KOPT-K1 (cell line): ENCODE measurements around the gene AHI1.
"Not testable (repeated sequence)": the region's sequence is repeated elsewhere in the genome, so short reads cannot be mapped to it uniquely, and the experiment has no call there.

ENCODE experiments used
- H3K27ac ChIP-seq: fragments of 200-600 bp; sonication (generic); 2 replicates; pipeline ENCODE4 v1.5.1; 2016; ENCODE audit warnings: antibody characterized with exemption, mild to moderate bottlenecking, low read depth, low read length; ENCODE audit not compliant: poor library complexity, severe bottlenecking
- H3K36me3 ChIP-seq: fragments of 200-600 bp; sonication (generic); 2 replicates; pipeline ENCODE4 v1.5.1; 2017; ENCODE audit warnings: antibody characterized with exemption, mild to moderate bottlenecking, low read length, moderate library complexity; ENCODE audit not compliant: insufficient read depth
- H3K9me3 ChIP-seq: fragments of 200-600 bp; sonication (generic); 2 replicates; pipeline ENCODE4 v1.5.1; 2017; ENCODE audit warnings: antibody characterized with exemption, low read length, mild to moderate bottlenecking; ENCODE audit not compliant: insufficient read depth, poor library complexity, severe bottlenecking

AHI1 gene

DNA sequence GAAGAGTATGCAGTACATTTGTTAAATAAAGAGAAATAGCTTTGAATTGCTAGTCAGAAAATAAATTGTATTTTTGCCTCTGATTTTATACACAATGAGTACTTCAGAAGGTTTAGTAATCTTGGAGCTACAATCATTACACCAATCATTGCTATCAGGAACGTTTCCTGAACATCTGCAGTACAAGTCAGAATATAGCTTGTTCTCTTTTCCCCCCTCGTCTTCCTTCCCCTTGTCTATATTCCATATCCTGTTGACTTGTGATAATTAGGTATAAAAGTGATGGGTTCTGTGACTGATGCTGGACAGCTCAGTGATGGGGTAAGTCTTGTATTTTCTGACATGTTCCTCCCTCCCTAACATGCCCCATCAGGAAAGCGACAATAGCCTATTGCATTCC is 94.0 kb downstream of the AHI1 start:
- H3K36me3 ChIP-seq: no peaks in the 10 kb centered on the region; the same call in 1 of the 2 replicates
- H3K27ac ChIP-seq: no peak overlapping the region
- H3K9me3 ChIP-seq: peaks cover 11% of the 10 kb centered on the region

DNA sequence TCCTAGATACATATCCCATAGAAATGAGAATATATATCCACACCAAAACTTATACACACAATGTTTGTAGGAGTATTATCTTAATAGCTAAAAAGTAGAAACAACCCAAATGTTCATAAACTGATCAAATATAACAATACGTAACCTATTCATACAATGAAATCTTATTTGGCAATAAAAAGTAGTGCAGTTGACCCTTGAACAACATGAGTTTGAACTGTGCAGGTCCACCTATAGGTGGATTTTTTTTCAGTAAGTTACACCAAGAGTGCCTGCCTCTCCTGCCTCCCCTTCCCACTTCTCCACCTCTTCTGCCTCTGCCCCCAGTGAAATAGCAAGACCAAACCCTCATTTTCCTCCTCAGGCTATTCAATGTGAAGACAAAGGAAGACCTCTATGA is 95.2 kb downstream of the AHI1 start:
- H3K36me3 ChIP-seq: no peaks in the 10 kb centered on the region; the same call in 1 of the 2 replicates
- no peak overlapping the region for H3K27ac ChIP-seq
- peaks cover 14% of the 10 kb centered on the region for H3K9me3 ChIP-seq

DNA sequence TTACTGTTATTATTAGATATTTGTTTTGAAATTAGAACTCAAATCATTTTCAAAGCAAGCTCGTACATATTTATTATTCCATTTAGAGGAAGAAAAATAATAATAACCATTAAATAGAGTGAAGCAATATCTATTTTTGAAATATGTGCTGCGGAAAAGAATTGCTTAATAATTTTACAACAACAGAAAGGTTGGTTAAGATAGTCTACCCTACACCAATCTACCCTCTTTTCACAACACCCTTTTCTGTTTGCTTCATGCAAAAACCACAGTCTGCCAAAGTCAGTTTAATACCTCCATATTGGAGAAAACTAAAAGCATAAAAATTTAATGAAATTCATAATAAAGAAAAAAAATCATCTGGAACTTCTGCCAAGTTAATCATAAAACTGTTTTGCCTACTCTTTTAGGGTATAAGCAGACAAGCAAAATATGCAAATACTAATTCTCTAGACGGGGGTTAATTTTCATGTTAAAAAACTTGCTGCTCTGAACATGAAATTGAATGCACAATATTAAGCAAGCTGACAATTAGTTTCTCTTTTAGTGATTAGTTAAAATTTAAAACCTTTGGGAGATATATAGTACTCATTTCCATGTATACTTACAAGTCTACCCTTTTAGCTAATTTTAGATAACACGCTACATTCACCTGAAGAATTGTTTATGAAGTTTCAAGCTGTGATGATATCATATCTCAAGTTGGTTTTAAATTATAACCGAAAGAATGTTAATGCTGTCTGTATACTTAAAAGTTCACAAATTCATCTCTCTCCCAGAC is 100.2 kb downstream of the AHI1 start:
- Histone ChIP-seq H3K27ac (peak overlapping the region; percentile 28), H3K9me3 (peaks cover 9% of the 10 kb centered on the region), H3K36me3 (no peaks in the 10 kb centered on the region)

DNA sequence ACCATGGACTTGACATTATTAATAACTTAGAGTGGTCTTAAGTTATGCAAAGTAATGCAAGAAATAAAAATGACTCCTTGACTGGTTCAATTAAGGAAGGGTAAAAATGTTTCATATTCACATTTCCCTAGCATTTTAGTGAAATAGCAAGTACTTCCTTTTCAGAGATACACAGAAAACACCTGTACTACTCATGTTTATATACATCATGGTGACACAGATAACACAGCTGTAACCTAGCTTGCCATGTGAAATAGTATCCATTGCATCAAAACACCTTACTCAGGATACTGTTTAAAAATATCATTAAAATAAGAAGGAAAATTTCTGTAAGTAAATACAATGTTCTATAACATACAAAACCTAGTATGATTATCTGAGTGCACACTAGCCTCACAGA is 102.4 kb downstream of the AHI1 start:
- Histone ChIP-seq H3K9me3 (peaks cover 9% of the 10 kb centered on the region), H3K27ac (no peak overlapping the region), H3K36me3 (no peaks in the 10 kb centered on the region)

DNA sequence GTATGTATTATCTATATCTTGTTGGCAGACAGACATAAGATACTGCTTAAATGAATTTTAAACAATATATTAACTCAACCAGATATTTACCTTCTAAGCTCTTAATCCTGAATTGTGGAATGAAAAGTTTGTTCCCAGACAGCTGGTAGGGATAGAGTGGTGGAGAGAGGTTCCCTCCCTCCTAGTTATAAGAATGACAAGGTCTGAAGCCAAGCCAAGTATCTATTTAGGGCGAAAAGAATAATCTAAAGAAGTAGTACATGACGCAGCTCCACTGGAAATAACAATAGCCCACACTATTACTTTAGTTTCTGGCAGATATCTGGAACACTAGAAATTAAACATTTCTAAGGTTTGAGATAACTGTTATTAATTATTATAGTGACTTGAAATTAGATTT is 104.3 kb downstream of the AHI1 start:
- Histone ChIP-seq H3K9me3 (peaks cover 5% of the 10 kb centered on the region), H3K27ac (no peak overlapping the region), H3K36me3 (no peaks in the 10 kb centered on the region)

DNA sequence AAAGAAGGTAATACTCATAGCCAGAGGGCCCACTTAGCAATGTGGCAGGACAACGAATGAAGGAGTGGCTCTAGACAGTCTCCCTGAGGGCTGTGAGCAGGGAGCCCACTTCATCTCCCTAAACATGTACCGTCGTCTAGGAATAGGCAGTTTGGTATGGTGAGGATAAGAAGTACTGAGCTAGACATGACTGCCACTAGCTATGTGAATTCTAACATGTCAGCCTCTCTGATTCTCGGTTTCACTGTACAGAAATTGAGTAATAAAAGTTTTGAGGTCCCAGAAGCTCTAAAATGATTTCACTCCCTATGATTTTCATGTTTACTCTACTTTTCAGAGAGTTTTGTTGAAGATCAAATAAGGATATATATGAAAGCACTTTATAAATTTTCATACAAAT is 107.1 kb downstream of the AHI1 start:
- Histone ChIP-seq H3K9me3 (peaks cover 5% of the 10 kb centered on the region), H3K36me3 (no peaks in the 10 kb centered on the region), H3K27ac (no peak overlapping the region)

DNA sequence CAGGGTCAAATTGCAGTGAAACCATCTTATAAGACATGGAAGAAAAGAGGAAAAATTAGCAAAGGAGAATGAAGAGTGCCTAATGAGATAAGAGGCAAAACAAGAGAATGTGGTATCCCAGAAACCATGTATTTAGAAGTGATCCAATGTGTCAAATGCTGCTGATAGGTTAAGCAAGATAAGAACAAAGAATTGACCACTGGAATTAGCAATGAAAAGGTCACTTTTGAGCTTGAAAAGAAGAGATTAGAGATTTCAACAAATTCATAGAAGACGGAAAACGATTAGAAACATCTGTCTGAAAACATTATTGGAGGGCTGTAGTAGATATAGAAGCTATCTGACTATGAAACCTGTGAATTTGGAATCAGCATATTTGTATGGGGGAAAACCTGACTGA is 112.2 kb downstream of the AHI1 start:
- Histone ChIP-seq H3K36me3 (no peaks in the 10 kb centered on the region), H3K9me3 (peaks cover 5% of the 10 kb centered on the region), H3K27ac (no peak overlapping the region)

DNA sequence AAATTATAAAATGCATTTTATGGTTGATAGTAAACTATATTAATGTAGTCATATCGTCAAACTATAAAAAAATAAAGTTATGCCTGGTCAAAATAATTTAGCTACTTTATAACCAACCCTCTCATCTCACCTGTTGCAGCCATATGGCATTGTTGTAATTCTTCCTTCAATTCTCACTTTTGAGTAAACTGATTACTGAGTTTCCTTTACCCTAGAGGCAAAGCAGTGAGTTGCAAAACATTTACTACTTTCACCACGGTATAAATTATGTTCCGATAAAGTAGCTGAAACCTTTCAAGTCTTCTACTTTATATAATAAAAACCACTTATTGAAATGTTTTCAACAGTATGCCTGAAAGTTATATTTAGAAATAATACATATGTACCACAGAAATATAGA is 113.8 kb downstream of the AHI1 start:
- Histone ChIP-seq H3K9me3 (peaks cover 3% of the 10 kb centered on the region), H3K36me3 (no peaks in the 10 kb centered on the region), H3K27ac (no peak overlapping the region)

DNA sequence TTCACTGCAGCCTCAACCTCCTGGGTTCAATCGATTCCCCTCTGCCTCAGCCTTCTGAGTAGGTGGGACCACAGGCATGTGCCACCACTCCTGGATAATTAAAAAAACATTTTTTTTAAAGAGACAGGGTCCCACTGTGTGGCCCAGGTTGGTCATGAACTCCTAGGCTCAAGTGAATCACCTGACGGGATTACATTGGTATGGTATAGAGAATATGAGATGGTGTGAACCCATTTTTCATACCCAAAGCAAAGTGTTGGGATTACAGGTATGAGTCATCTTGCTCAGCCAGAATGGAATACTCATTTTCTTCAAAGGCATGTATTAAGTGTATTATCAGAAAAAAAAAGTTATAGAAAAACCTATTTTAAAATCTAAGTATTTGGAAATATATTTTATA is 114.2 kb downstream of the AHI1 start:
- H3K9me3 ChIP-seq: no peaks in the 10 kb centered on the region
- no peak overlapping the region for H3K27ac ChIP-seq
- H3K36me3 ChIP-seq: no peaks in the 10 kb centered on the region

DNA sequence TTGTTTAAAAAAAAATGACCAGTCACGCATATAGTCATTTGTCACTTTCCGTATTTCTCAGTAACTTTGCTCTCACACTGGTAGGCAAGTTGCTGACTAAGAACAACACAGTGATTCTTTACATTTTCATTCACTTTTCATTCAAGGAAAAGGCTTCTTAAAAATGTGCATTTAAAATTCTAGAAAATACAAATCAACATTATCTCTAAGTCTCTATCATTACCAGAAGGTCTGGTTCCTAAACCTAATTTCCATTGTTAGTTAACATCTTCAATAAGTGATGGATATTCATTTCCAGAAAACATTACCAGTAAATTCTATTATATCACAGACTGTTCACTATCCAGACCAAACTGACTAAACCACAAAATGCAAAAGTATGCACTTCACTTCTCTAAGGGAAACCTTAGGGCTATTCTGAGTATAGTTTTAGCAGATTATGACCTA is 115.3 kb downstream of the AHI1 start:
- Histone ChIP-seq H3K27ac (no peak overlapping the region), H3K36me3 (no peaks in the 10 kb centered on the region), H3K9me3 (no peaks in the 10 kb centered on the region)

DNA sequence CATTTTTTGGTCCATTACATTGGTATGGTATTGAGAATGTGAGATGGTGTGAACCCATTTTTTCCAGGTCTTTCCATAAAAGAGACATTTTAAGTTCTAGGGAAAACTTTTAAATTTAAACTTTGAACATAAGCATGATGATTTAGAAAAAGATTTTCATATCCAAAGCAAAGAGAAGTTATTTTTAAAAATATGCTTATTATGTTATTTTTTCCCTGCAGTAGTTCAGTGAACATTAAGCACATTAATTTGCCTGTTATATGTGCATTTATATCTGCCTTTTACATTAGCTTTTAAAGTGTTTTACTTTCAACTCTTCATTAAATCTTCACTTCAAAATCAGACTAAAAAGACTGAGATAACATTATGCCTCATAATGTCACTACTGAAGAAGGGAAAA is 116.7 kb downstream of the AHI1 start:
- no peak overlapping the region for H3K27ac ChIP-seq
- H3K9me3 ChIP-seq: peaks cover 3% of the 10 kb centered on the region
- H3K36me3 ChIP-seq: no peaks in the 10 kb centered on the region

DNA sequence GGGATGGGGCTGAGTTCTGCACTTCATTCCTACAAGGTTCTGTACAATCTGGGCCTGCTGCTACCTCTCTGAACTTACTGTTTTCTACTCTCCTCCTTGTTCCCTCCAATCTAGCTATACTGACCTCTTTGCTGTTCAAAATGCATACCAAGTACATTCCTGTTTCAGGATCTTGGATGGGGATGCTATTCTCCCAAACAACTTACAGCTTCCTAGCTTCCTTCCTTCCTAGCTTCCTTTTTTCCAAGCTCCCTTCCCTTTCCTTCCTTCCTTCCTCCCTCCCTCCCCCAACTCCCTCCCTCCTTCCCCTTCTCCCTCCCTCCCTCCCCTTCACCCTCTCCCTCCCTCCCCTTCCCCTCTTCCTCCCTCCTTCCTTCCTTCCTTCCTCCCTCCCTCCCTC is 117.9 kb downstream of the AHI1 start:
- Histone ChIP-seq H3K27ac (no peak overlapping the region), H3K36me3 (no peaks in the 10 kb centered on the region), H3K9me3 (peaks cover 3% of the 10 kb centered on the region)

DNA sequence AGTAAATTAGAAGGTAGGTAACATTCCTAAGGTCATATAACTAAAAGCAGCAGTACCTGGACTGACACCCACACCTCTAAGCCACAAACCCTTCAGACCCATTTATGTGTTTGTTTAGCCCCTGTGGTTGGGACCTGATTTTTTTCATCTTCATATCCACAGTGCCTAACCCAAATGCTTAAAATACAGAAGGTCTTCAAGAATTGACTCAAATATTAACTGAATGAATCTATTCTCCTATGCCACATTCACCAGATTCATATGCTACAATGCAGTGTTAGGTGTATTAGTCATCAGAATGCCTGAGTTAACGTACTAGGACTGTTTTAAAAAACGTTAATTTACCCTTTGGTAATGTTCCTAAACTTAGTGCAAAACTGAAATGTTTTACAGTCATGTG is 124.8 kb downstream of the AHI1 start:
- H3K36me3 ChIP-seq: no peaks in the 10 kb centered on the region
- H3K27ac ChIP-seq: no peak overlapping the region
- H3K9me3 ChIP-seq: peaks cover 29% of the 10 kb centered on the region

DNA sequence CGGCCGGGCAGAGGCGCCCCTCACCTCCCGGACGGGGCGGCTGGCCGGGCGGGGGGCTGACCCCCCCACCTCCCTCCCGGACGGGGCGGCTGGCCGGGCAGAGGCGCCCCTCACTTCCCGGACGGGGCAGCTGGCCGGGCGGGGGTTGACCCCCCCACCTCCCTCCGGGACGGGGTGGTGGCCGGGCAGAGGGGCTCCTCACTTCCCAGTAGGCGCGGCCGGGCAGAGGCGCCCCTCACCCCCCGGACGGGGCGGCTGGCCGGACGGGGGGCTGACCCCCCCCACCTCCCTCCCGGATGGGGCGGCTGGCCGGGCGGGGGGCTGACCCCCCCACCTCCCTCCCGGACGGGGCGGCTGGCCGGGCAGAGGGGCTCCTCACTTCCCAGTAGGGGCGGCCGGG is 133.9 kb downstream of the AHI1 start:
- H3K27ac ChIP-seq, H3K36me3 ChIP-seq: not testable (repeated sequence)
- peaks cover 64% of the 10 kb centered on the region for H3K9me3 ChIP-seq

DNA sequence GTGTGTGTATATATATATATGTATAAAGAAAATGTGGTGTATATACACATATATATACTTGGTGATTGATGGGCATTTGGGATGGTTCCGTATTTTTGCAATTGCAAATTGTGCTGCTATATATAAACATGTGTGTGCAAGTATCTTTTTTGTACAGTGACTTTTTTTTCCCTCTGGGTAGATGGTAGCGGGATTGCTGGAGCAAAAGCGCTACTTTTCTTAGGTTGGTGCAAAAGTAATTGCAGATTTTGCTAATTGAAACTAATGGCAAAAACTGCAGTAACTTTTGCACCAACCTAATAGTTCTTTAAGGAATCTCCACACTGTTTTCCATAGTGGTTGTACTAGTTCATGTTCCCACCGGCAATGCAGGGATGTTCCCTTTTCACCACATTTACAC is 135.4 kb downstream of the AHI1 start:
- Histone ChIP-seq H3K27ac (no peak overlapping the region), H3K9me3 (peaks cover 50% of the 10 kb centered on the region), H3K36me3 (no peaks in the 10 kb centered on the region)

DNA sequence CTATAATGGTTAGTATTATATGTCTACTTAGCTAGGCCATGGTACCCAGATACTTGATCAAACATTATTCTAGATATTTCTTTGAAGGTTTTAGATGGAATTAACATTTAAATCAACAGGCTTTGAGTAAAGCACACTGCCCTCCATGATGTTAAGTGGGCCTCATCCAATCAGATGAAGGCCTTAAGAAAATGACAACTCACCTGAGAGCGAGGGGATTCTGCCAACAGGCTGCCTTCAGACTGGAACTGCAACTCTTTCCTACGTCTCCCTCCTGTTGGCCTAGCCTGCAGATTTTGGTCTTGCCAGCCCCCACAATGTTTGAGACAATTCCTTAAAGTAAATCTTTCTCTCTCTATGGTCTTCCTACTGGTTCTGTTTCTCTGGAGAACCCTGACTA is 137.3 kb downstream of the AHI1 start:
- Histone ChIP-seq H3K36me3 (no peaks in the 10 kb centered on the region), H3K9me3 (peaks cover 32% of the 10 kb centered on the region), H3K27ac (no peak overlapping the region)
